Osteoblast (primary cell): ENCODE measurements around the gene DUSP12. TPM values are rescaled to one million over a fixed set of nuclear protein-coding genes. Genes with fewer than 3 reads are reported as not detected.

Experiments
- DNase-seq: peaks from one replicate; pipeline ENCODE4 v3.0.0; 2011; ENCODE audit warnings: low spot score, mixed read lengths; ENCODE audit not compliant: insufficient read length; ENCODE audit errors: missing footprints
- H2AFZ ChIP-seq: 2 replicates; pipeline ENCODE4 v1.6.0; 2011; ENCODE audit warnings: mild to moderate bottlenecking, low read length
- H3K27ac ChIP-seq: 2 replicates; pipeline ENCODE4 v1.5.1; 2011; ENCODE audit warnings: mild to moderate bottlenecking, low read depth, low read length, moderate library complexity
- H3K27me3 ChIP-seq: 2 replicates; pipeline ENCODE4 v1.6.0; 2012; ENCODE audit warnings: mild to moderate bottlenecking, control low read depth, inconsistent platforms, low read length, moderate library complexity; ENCODE audit not compliant: insufficient read depth
- H3K36me3 ChIP-seq: 2 replicates; pipeline ENCODE4 v1.5.1; 2011; ENCODE audit warnings: mild to moderate bottlenecking, low read length, control low read depth, moderate library complexity; ENCODE audit not compliant: insufficient read depth
- H3K4me1 ChIP-seq: 2 replicates; pipeline ENCODE4 v1.5.1; 2011; ENCODE audit warnings: mild to moderate bottlenecking, low read length, control low read depth, moderate library complexity; ENCODE audit not compliant: insufficient read depth
- H3K4me2 ChIP-seq: 2 replicates; pipeline ENCODE4 v1.6.0; 2011; ENCODE audit warnings: mild to moderate bottlenecking, low read length; ENCODE audit not compliant: insufficient read depth
- H3K4me3 ChIP-seq: fragments of 200-600 bp; sonication (generic); 3 replicates; pipeline ENCODE4 v1.5.1; 2012; ENCODE audit warnings: mild to moderate bottlenecking, low read length, inconsistent platforms; ENCODE audit not compliant: insufficient read depth
- H3K79me2 ChIP-seq: 2 replicates; pipeline ENCODE4 v1.6.0; 2012; ENCODE audit warnings: mild to moderate bottlenecking, low read length, control low read depth, inconsistent platforms; ENCODE audit not compliant: insufficient read depth
- H3K9me3 ChIP-seq: 2 replicates; pipeline ENCODE4 v1.5.1; 2011; ENCODE audit warnings: low read depth, low read length, control low read depth
- H4K20me1 ChIP-seq: 2 replicates; pipeline ENCODE4 v1.6.0; 2012; ENCODE audit warnings: mild to moderate bottlenecking, low read length, control low read depth; ENCODE audit not compliant: insufficient read depth
- total RNA-seq: library from RNA; depleted of rRNA; stranded (reverse); fragments of >200 nt; gene quantifications from 2 replicates; pipeline ENCODE4 v1.2.3, GENCODE V29; 2012
- TF ChIP-seq, protein P1 (sequence below): IDR thresholded peaks from 2 replicates; pipeline ENCODE4 v1.5.1; 2011; ENCODE audit warnings: mild to moderate bottlenecking, low read depth, low read length, moderate library complexity; ENCODE audit errors: extremely low read depth

Gene DUSP12
- total RNA-seq, 1 donor: 20.6 TPM

DNA sequence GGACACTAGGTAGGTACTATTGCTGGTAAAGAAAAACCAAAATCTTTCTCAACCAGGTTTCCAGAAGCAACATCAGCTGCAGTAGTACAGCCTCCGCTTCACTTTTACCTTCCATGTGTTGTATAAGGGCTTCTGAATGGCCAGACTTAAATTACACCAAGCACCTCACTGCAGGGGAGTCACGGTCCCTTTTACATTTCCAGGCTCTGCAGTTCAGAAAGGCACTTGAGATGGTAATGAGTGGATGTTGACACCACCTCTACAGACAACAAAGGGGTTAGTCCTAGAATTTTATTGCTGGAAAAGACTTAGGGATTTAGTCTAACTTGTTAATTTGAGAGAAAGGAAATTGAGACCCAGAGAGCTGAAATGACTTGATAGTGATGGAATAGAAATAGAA, 12.0 kb upstream of the DUSP12 start:
- no peak overlapping the region for H3K4me3 ChIP-seq
- H3K27me3 ChIP-seq: no peaks in the 10 kb centered on the region
- TF ChIP-seq, protein P1, sequence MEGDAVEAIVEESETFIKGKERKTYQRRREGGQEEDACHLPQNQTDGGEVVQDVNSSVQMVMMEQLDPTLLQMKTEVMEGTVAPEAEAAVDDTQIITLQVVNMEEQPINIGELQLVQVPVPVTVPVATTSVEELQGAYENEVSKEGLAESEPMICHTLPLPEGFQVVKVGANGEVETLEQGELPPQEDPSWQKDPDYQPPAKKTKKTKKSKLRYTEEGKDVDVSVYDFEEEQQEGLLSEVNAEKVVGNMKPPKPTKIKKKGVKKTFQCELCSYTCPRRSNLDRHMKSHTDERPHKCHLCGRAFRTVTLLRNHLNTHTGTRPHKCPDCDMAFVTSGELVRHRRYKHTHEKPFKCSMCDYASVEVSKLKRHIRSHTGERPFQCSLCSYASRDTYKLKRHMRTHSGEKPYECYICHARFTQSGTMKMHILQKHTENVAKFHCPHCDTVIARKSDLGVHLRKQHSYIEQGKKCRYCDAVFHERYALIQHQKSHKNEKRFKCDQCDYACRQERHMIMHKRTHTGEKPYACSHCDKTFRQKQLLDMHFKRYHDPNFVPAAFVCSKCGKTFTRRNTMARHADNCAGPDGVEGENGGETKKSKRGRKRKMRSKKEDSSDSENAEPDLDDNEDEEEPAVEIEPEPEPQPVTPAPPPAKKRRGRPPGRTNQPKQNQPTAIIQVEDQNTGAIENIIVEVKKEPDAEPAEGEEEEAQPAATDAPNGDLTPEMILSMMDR: no peak
- H3K36me3 ChIP-seq: no peaks in the 10 kb centered on the region
- peak overlapping the region; percentile 28 for H2AFZ ChIP-seq
- H3K4me2 ChIP-seq: no peak overlapping the region
- H3K79me2 ChIP-seq: no peaks in the 10 kb centered on the region
- H3K4me1 ChIP-seq: peaks cover 25% of the 10 kb centered on the region
- H3K9me3 ChIP-seq: no peaks in the 10 kb centered on the region
- no peaks in the 10 kb centered on the region for H4K20me1 ChIP-seq
- no peak for DNase-seq
- H3K27ac ChIP-seq: no peak overlapping the region

DNA sequence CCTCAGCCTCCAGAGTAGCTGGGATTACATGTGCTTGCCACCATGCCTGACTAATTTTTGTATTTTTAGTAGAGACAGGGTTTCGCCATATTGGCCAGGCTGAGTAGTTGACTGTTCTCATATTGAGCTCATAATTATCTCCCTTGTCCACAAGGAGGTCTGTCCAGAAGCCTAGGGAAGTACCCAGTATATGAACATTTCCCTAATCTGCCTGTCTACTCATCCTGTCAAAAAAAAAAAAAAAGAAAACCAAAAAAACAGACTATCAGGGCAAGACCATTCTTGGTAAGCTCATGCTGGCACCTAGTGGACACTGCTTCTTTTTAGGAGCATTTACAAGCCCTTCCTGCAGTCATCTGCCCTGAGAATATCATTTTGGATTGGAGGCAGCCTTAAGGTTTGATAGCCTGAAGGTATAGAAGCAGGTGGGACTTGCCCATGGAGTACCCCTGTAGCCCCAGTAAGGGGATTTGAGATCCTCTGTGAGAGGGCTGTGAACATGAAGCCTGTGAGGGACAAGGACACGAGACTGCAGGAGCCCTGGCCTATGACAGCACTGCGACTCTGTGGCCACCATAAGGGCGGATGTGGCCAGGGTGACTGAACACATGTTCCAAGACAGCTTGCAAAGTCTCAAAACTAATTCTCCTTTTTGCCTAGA, 10.8 kb upstream of the DUSP12 start:
- DNase-seq: peak; percentile 69
- Histone ChIP-seq H3K79me2 (no peaks in the 10 kb centered on the region), H4K20me1 (no peaks in the 10 kb centered on the region), H3K4me1 (peaks cover 18% of the 10 kb centered on the region), H3K27ac (no peak overlapping the region), H3K27me3 (no peaks in the 10 kb centered on the region), H3K9me3 (no peaks in the 10 kb centered on the region), H2AFZ (no peak overlapping the region), H3K36me3 (no peaks in the 10 kb centered on the region), H3K4me3 (no peak overlapping the region), H3K4me2 (no peak overlapping the region)
- TF ChIP-seq, protein P1: peak; percentile 81

DNA sequence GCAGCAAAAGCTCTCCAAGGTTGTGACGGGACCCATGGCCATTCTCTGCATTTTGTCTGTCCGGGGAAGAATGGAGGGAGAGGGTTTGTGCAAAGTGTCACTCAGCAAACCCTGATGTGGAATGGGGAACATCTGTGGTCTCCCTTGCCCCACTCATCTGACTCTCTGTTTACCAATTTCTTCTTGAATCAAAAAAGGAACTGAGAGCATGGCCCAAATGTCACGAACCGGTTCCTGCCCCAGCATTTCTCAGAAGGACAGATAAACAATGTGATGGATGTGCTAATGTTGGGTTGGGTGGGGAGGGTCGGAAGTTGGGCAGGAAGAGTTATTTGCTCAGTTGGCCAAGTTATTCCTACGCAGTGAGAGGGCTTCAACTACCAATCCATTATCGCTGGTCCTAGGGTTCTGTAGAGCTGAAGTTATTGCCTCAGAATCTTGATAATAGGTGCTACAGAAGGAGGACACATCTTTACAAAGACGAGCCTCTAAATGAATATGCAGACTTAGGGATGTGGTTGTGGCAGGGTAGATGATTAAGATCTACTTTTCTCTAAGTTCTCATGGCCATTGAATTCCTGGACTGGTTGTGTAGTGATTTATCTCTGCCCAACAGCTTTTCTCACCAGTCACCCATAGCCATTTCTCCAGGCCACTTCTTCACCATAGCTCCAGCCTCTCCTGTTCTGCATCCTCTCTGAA, 9.6 kb upstream of the DUSP12 start:
- H3K36me3 ChIP-seq: no peaks in the 10 kb centered on the region
- H3K27ac ChIP-seq: no peak overlapping the region
- TF ChIP-seq, protein P1: no peak
- H3K4me1 ChIP-seq: peaks cover 17% of the 10 kb centered on the region
- no peak overlapping the region for H2AFZ ChIP-seq
- H3K27me3 ChIP-seq: no peaks in the 10 kb centered on the region
- no peak overlapping the region for H3K4me2 ChIP-seq
- H3K9me3 ChIP-seq: no peaks in the 10 kb centered on the region
- no peak overlapping the region for H3K4me3 ChIP-seq
- no peaks in the 10 kb centered on the region for H3K79me2 ChIP-seq
- no peak for DNase-seq
- no peaks in the 10 kb centered on the region for H4K20me1 ChIP-seq

DNA sequence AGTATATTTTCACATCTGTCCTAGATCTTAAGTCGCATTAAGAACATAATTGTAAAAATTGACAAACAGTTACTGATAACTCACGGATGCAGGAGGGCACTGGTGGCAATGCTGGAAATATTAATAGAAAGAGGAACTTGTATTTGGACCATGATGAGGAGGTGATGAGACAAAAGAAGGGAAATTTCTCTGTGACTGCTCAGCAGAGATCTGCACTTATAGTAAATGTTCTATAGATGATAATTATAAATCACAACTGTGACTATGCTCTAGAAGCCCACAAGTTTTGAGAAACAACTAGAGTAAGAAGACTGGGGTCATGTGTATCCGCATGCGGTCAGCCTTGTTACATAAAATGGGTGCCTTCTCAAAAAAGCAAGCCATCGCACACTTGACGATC, 8.7 kb upstream of the DUSP12 start:
- TF ChIP-seq, protein P1: no peak
- DNase-seq: no peak

More for the DNA sequence above, 8.7 kb upstream of the DUSP12 start:
- Histone ChIP-seq H2AFZ (no peak overlapping the region), H3K27me3 (no peaks in the 10 kb centered on the region), H3K27ac (no peak overlapping the region), H3K4me1 (peaks cover 17% of the 10 kb centered on the region), H3K4me2 (no peak overlapping the region), H3K79me2 (no peaks in the 10 kb centered on the region), H3K36me3 (no peaks in the 10 kb centered on the region), H4K20me1 (no peaks in the 10 kb centered on the region), H3K9me3 (no peaks in the 10 kb centered on the region), H3K4me3 (no peak overlapping the region)
